ENCODE data around the gene PVALB.

The PVALB gene

DNA sequence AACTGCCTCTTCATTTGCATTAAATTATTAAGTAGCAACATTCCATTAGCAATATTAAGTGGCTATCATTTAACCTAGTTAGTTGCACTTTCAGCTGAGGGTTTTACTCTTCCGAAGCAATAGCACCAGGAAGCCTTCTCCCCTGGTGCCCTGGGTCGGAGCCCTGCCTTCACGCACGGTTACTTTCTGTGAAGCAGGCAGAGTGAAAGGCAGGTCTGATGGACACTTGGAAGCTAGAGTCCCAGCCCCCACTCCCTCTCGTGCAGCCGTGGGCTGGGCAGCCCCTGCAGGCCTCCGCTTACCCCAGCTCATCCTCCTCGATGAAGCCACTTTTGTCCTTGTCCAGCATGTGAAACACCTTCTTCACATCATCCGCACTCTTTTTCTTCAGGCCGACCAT is 2.0 kb downstream of the PVALB start:
- TF ChIP-seq, protein P1, sequence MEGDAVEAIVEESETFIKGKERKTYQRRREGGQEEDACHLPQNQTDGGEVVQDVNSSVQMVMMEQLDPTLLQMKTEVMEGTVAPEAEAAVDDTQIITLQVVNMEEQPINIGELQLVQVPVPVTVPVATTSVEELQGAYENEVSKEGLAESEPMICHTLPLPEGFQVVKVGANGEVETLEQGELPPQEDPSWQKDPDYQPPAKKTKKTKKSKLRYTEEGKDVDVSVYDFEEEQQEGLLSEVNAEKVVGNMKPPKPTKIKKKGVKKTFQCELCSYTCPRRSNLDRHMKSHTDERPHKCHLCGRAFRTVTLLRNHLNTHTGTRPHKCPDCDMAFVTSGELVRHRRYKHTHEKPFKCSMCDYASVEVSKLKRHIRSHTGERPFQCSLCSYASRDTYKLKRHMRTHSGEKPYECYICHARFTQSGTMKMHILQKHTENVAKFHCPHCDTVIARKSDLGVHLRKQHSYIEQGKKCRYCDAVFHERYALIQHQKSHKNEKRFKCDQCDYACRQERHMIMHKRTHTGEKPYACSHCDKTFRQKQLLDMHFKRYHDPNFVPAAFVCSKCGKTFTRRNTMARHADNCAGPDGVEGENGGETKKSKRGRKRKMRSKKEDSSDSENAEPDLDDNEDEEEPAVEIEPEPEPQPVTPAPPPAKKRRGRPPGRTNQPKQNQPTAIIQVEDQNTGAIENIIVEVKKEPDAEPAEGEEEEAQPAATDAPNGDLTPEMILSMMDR (IDR thresholded peaks at IDR 0.05; ENCODE audit: insufficient read depth, missing control alignments): no peak
- DNase-seq (ENCODE audit: insufficient read length, low spot score) (no peak), FAIRE-seq (no peak)

DNA sequence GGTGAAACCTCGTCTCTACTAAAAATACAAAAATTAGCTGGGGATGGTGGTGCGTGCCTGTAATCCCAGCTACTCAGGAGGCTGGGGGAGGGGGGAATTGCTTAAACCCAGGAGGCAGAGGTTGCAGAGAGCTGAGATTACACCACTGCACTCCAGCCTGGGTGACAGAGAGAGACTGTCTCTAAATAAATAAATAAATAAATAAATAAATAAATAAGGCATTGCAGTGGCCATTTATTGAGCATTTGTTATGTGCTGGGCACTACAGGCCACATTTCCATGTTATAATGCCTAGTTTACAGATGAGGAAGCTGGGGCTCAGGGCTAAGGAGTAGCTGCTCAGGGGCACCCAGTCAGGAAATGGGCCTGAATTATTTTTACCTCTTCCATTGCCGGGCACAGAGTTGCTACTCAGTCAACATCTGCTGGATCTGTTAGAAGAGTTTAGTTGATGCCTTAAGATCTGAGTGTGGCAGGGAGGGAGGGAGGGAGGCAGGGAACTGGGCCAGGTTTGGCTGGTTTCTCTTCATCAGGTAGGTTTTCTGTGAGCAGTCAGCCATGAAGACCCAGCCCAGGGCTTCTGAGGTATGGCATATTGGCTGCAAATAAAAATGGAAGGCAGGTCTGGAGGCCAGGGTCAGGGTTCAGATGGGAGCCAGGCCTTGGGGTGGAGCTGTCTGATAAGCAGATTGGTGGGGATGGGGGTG is 5.6 kb downstream of the PVALB start:
- DNase-seq (ENCODE audit: insufficient read length, low spot score): no peak

DNA sequence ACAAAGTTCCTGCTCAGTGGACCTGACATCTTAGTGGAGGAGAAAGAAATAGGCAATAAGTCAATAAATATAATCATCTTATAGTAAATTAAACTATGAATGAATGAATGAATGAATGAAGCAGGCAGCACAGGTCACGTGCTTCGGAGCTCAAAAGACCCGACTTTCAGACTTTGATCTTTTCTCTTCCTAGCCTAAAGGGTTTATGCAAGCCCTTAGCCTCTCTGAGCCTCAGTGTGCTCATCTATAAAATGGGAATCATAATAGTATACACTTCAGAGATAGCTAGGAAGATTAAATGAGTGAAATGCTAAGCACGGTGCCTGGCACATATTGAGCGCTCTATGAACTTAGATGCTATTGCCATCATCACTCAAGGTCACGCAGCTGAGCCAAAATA is 7.5 kb downstream of the PVALB start:
- FAIRE-seq: no peak
- no peak for DNase-seq (ENCODE audit: insufficient read length, low spot score)
- TF ChIP-seq, protein P1 (IDR thresholded peaks at IDR 0.05; ENCODE audit: insufficient read depth, missing control alignments): no peak

More for the DNA sequence above, 5.6 kb downstream of the PVALB start:
- no peak for FAIRE-seq
- TF ChIP-seq, protein P1 (IDR thresholded peaks at IDR 0.05; ENCODE audit: insufficient read depth, missing control alignments): no peak

DNA sequence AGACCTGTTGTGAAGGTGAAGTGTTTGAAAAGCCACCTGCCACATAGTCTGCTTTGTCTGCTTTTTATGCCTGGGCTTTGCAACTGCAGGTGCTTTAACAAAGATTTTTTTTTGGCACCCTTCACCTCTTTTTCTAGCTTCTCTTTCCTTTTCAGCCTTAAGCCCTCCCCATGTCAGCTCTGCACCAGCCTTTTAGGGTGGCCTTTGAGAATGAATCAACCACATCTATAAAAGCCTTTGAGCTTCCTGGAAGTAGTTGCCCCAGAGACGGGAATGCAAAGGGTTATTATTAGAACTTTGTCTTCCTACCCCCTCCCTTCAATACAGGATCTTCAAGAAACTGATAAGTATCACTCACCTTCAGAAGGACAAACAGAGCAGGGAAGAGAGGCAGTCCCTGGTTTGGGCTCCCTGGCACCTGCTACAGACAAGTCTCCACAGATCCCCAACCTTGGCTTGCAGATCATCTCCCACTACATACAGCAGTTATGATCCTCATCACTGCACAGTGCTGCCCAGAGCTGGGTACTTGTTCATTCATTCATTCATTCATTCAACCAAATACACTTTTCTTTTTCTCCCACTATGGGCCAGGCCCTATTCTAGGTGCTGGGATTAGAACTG is 8.0 kb downstream of the PVALB start:
- TF ChIP-seq, protein P1 (IDR thresholded peaks at IDR 0.05; ENCODE audit: insufficient read depth, missing control alignments): no peak
- DNase-seq (ENCODE audit: insufficient read length, low spot score) (no peak), FAIRE-seq (no peak)

DNA sequence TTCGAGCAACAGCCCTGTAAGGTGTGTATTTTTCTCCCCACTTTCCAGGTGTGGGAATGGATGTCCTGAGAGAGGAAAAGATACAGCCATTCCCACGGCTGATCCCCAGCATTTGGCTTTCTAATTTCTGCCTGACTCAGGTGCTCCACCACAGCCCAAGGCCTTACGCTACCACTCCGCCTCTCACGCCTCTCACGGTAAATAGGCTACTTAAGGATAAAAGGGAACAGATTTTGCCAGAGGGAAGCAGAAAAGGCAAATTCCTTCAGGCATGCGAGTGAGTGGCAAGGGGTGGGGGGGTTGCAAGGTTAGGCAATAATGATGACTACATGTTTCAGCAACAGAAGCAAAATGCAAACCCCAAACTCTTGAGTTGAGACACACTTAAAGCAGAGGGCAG is 9.2 kb downstream of the PVALB start:
- DNase-seq (ENCODE audit: insufficient read length, low spot score) (no peak), FAIRE-seq (no peak)
- TF ChIP-seq, protein P1 (IDR thresholded peaks at IDR 0.05; ENCODE audit: insufficient read depth, missing control alignments): no peak

DNA sequence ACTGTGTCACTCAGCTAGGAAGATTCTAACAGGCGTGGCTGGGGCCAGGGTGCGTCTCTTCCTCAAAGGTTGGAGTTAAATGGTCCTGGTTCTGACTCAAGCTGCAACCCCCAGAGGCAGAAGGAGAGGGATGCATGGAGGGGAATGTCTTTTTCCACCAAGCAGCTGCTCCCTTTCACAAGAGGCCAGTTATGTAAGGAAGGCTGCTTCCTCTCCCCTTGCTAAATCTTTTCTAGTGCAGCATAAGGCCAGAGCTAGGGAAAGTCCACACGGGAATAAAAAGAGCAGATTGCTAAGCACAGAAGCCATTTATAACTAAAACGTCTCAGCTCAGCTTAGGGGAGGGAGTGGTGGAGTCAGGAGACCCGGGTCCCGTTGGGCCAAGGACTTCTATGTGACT is 10.0 kb downstream of the PVALB start:
- TF ChIP-seq, protein P1 (IDR thresholded peaks at IDR 0.05; ENCODE audit: insufficient read depth, missing control alignments): no peak
- no peak for FAIRE-seq

DNA sequence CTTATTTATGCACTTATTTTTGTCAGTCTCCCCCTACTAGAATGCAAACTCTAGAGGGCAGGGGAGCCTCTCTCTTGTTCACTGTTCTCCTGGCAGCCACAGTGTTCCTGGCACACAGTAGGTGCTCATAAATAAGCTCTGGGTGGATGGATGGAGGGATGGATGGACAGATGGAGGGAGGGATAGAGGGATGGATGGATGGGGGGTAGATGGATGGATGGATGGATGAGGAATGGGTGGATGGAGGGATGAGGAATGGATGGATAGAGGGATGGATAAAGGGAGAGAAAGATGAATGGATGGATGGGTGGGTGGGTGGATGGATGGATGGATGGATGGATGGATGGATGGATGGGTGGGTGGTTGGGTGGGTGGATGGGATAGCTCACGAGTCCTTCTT is 13.5 kb downstream of the PVALB start:
- FAIRE-seq (no peak), DNase-seq (ENCODE audit: insufficient read length, low spot score) (no peak)
- TF ChIP-seq, protein P1 (IDR thresholded peaks at IDR 0.05; ENCODE audit: insufficient read depth, missing control alignments): no peak

More for the DNA sequence above, 10.0 kb downstream of the PVALB start:
- no peak for DNase-seq (ENCODE audit: insufficient read length, low spot score)

All from D721Med (cell line).